Cardiac muscle cell (in vitro differentiated cells and primary cell): ENCODE results near the gene CHN2. TPM values are rescaled to one million over a fixed set of nuclear protein-coding genes. Genes with fewer than 3 reads are reported as not detected.

ENCODE experiments used
- DNase-seq, 2 donors: peaks; one replicate each; pipeline versions ENCODE4 v3.0.0 to v3.0.0-alpha.2; 2010 to 2017; ENCODE audit warnings: low read depth in 1 of 2, low spot score in 1 of 2
- H3K27ac ChIP-seq: fragments of 200-600 bp; sonication (generic); 2 replicates; pipeline ENCODE4 v1.5.1; 2016
- H3K27me3 ChIP-seq: fragments of 200-600 bp; sonication (generic); 2 replicates; pipeline ENCODE4 v1.6.0; 2016; ENCODE audit warnings: control low read depth
- H3K36me3 ChIP-seq: fragments of 200-600 bp; sonication (generic); 2 replicates; pipeline ENCODE4 v1.5.1; 2016; ENCODE audit warnings: control low read depth
- H3K4me1 ChIP-seq: fragments of 200-600 bp; sonication (generic); 2 replicates; pipeline ENCODE4 v1.8.1; 2017; ENCODE audit warnings: low read depth, mild to moderate bottlenecking, mixed run types
- H3K4me3 ChIP-seq: fragments of 200-600 bp; sonication (generic); 2 replicates; pipeline ENCODE4 v1.5.1; 2016; ENCODE audit warnings: mild to moderate bottlenecking
- H3K9me3 ChIP-seq: fragments of 200-600 bp; sonication (generic); 2 replicates; pipeline ENCODE4 v1.5.1; 2017; ENCODE audit warnings: low read depth, mild to moderate bottlenecking, control low read depth
- CTCF ChIP-seq: IDR thresholded peaks from 2 replicates; pipeline ENCODE4 v1.5.1; 2012; ENCODE audit warnings: low read depth, mild to moderate bottlenecking, low read length
- polyA plus RNA-seq: library from polyadenylated mRNA; unstranded; fragments of >200 nt; fragmentation: Nextera tagmentation; extraction: Ambion mirVana; gene quantifications from 2 replicates; pipeline ENCODE4 v1.2.1, GENCODE V29; 2016
- total RNA-seq: library from RNA; depleted of rRNA; stranded (reverse); fragments of >200 nt; gene quantifications from 2 replicates; pipeline ENCODE4 v1.2.3, GENCODE V29; 2016

Gene CHN2
- total and polyA plus RNA-seq, 2 experiments from 2014 or later = 16.0 to 30.5 TPM

- Histone ChIP-seq H3K27ac (no peak overlapping the region), H3K4me1 (no peaks in the 10 kb centered on the region), H3K27me3 (no peaks in the 10 kb centered on the region), H3K4me3 (no peak overlapping the region), H3K36me3 (no peaks in the 10 kb centered on the region), H3K9me3 (no peaks in the 10 kb centered on the region)
- no peak for TF ChIP-seq CTCF
- no peak for DNase-seq
These were observed 116.7 kb downstream of the CHN2 start for GRCh38 chr7:29311314-29311713.

- TF ChIP-seq CTCF = no peak
- Histone ChIP-seq H3K27me3 (no peaks in the 10 kb centered on the region), H3K36me3 (no peaks in the 10 kb centered on the region), H3K27ac (no peak overlapping the region), H3K4me3 (no peak overlapping the region), H3K9me3 (no peaks in the 10 kb centered on the region), H3K4me1 (no peaks in the 10 kb centered on the region)
- DNase-seq = no peak
These were observed 119.6 kb downstream of the CHN2 start for GRCh38 chr7:29314148-29314547.

GRCh38 chr7:29315122-29315891, 120.7 kb downstream of the CHN2 start:
- no peak overlapping the region for H3K27ac ChIP-seq
- peaks cover 4% of the 10 kb centered on the region for H3K4me1 ChIP-seq
- H3K36me3 ChIP-seq = no peaks in the 10 kb centered on the region
- no peak for DNase-seq
- H3K4me3 ChIP-seq = no peak overlapping the region
- H3K27me3 ChIP-seq = no peaks in the 10 kb centered on the region
- H3K9me3 ChIP-seq = no peaks in the 10 kb centered on the region
- no peak for TF ChIP-seq CTCF

GRCh38 chr7:29315892-29316270, 121.3 kb downstream of the CHN2 start:
- no peaks in the 10 kb centered on the region for H3K27me3 ChIP-seq
- H3K36me3 ChIP-seq = no peaks in the 10 kb centered on the region
- H3K27ac ChIP-seq = no peak overlapping the region
- H3K4me3 ChIP-seq = no peak overlapping the region
- no peak for DNase-seq
- no peak for TF ChIP-seq CTCF
- peaks cover 4% of the 10 kb centered on the region for H3K4me1 ChIP-seq
- no peaks in the 10 kb centered on the region for H3K9me3 ChIP-seq

- Histone ChIP-seq H3K4me3 (no peak overlapping the region), H3K27ac (no peak overlapping the region), H3K36me3 (no peaks in the 10 kb centered on the region), H3K9me3 (no peaks in the 10 kb centered on the region), H3K27me3 (no peaks in the 10 kb centered on the region), H3K4me1 (peaks cover 4% of the 10 kb centered on the region)
- TF ChIP-seq CTCF = no peak
- no peak for DNase-seq
These were observed 122.4 kb downstream of the CHN2 start for GRCh38 chr7:29316926-29317325.
